ENCODE results near the gene GUCA1C. TPM values are rescaled to one million over a fixed set of nuclear protein-coding genes. Genes with fewer than 3 reads are reported as not detected.

The GUCA1C gene
- total and polyA plus RNA-seq, 2 experiments from 2014 or later: not detected

- Histone ChIP-seq H3K4me3 (no peak overlapping the region), H3K36me3 (no peaks in the 10 kb centered on the region), H3K27ac (no peak overlapping the region), H3K9me3 (ENCODE audit: low read depth) (no peaks in the 10 kb centered on the region), H3K27me3 (no peaks in the 10 kb centered on the region), H3K4me1 (ENCODE audit: low read depth) (no peaks in the 10 kb centered on the region)
- TF ChIP-seq CTCF (IDR thresholded peaks at IDR 0.05; ENCODE audit: low read depth, low read length): no peak
- no peak for DNase-seq (ENCODE audit: low read depth in 1 of 2, low spot score in 1 of 2)
Observed at GRCh38 chr3:108907194-108907593, 46.5 kb downstream of the GUCA1C start.

GRCh38 chr3:108899530-108899929 is 54.1 kb downstream of the GUCA1C start:
- Histone ChIP-seq H3K4me1 (ENCODE audit: low read depth) (no peaks in the 10 kb centered on the region), H3K9me3 (ENCODE audit: low read depth) (no peaks in the 10 kb centered on the region), H3K36me3 (no peaks in the 10 kb centered on the region), H3K27me3 (no peaks in the 10 kb centered on the region), H3K4me3 (no peak overlapping the region), H3K27ac (no peak overlapping the region)
- TF ChIP-seq CTCF (IDR thresholded peaks at IDR 0.05; ENCODE audit: low read depth, low read length): no peak
- DNase-seq (ENCODE audit: low read depth in 1 of 2, low spot score in 1 of 2): no peak

- Histone ChIP-seq H3K27me3 (no peaks in the 10 kb centered on the region), H3K36me3 (no peaks in the 10 kb centered on the region), H3K4me3 (no peak overlapping the region), H3K9me3 (ENCODE audit: low read depth) (no peaks in the 10 kb centered on the region), H3K4me1 (ENCODE audit: low read depth) (no peaks in the 10 kb centered on the region), H3K27ac (no peak overlapping the region)
- DNase-seq (ENCODE audit: low read depth in 1 of 2, low spot score in 1 of 2): no peak
- TF ChIP-seq CTCF (IDR thresholded peaks at IDR 0.05; ENCODE audit: low read depth, low read length): no peak
Observed at GRCh38 chr3:108897883-108898282, 55.8 kb downstream of the GUCA1C start.

- Histone ChIP-seq H3K9me3 (ENCODE audit: low read depth) (no peaks in the 10 kb centered on the region), H3K27me3 (no peaks in the 10 kb centered on the region), H3K4me3 (no peak overlapping the region), H3K4me1 (ENCODE audit: low read depth) (no peaks in the 10 kb centered on the region), H3K27ac (no peak overlapping the region), H3K36me3 (no peaks in the 10 kb centered on the region)
- TF ChIP-seq CTCF (IDR thresholded peaks at IDR 0.05; ENCODE audit: low read depth, low read length): no peak
- DNase-seq (ENCODE audit: low read depth in 1 of 2, low spot score in 1 of 2): no peak
Observed at GRCh38 chr3:108894981-108895380, 58.7 kb downstream of the GUCA1C start.

GRCh38 chr3:108891833-108892232 is 61.8 kb downstream of the GUCA1C start:
- no peak for DNase-seq (ENCODE audit: low read depth in 1 of 2, low spot score in 1 of 2)
- Histone ChIP-seq H3K9me3 (ENCODE audit: low read depth) (no peaks in the 10 kb centered on the region), H3K4me1 (ENCODE audit: low read depth) (no peaks in the 10 kb centered on the region), H3K4me3 (no peak overlapping the region), H3K36me3 (no peaks in the 10 kb centered on the region), H3K27ac (no peak overlapping the region), H3K27me3 (no peaks in the 10 kb centered on the region)
- TF ChIP-seq CTCF (IDR thresholded peaks at IDR 0.05; ENCODE audit: low read depth, low read length): no peak

- H3K27ac ChIP-seq: no peak overlapping the region
- no peak overlapping the region for H3K4me3 ChIP-seq
- H3K9me3 ChIP-seq (ENCODE audit: low read depth): no peaks in the 10 kb centered on the region
- no peaks in the 10 kb centered on the region for H3K36me3 ChIP-seq
- DNase-seq (ENCODE audit: low read depth in 1 of 2, low spot score in 1 of 2): no peak
- no peaks in the 10 kb centered on the region for H3K4me1 ChIP-seq (ENCODE audit: low read depth)
- H3K27me3 ChIP-seq: no peaks in the 10 kb centered on the region
- TF ChIP-seq CTCF (IDR thresholded peaks at IDR 0.05; ENCODE audit: low read depth, low read length): no peak
Observed at GRCh38 chr3:108887777-108888176, 65.9 kb downstream of the GUCA1C start.
